RWPE2 (cell line): Measurements from ENCODE around the gene CLEC16A.

Source experiments
- ATAC-seq: fragments of 200-7000 bp; cut with Tn5 transposase; 3 replicates; pipeline ENCODE4 v1.9.1; 2021; ENCODE audit warnings: low read depth
- DNase-seq: peaks from one replicate; pipeline ENCODE4 v3.0.0-alpha.2; 2020; ENCODE audit warnings: low spot score
- H3K27ac ChIP-seq: fragments of 450-650 bp; 2 replicates; pipeline ENCODE4 v1.5.1; 2017; ENCODE audit warnings: mild to moderate bottlenecking; ENCODE audit not compliant: poor library complexity, severe bottlenecking
- H3K27me3 ChIP-seq: fragments of 250-450 bp; sonication (Bioruptor Pico); 2 replicates; pipeline ENCODE4 v1.5.1; 2021; ENCODE audit warnings: mild to moderate bottlenecking, moderate library complexity; ENCODE audit not compliant: insufficient read depth, poor library complexity, severe bottlenecking
- H3K36me3 ChIP-seq: fragments of 250-450 bp; sonication (Bioruptor Pico); 2 replicates; pipeline ENCODE4 v1.5.1; 2020; ENCODE audit warnings: low read depth, mild to moderate bottlenecking, moderate library complexity
- H3K4me1 ChIP-seq: fragments of 250-450 bp; sonication (Bioruptor Pico); 2 replicates; pipeline ENCODE4 v1.5.1; 2021; ENCODE audit warnings: mild to moderate bottlenecking, moderate library complexity; ENCODE audit not compliant: insufficient read depth, poor library complexity, severe bottlenecking
- H3K4me3 ChIP-seq: fragments of 250-450 bp; sonication (Bioruptor Pico); 2 replicates; pipeline ENCODE4 v1.5.1; 2021; ENCODE audit warnings: mild to moderate bottlenecking, moderate library complexity; ENCODE audit not compliant: severe bottlenecking
- H3K9me3 ChIP-seq: fragments of 250-450 bp; sonication (Bioruptor Pico); 2 replicates; pipeline ENCODE4 v1.5.1; 2021; ENCODE audit warnings: mild to moderate bottlenecking, moderate library complexity; ENCODE audit not compliant: severe bottlenecking
- TF ChIP-seq, protein P1 (sequence below): fragments of 450-650 bp; IDR thresholded peaks from one replicate; pipeline ENCODE4 v1.5.1; 2017; ENCODE audit warnings: mild to moderate bottlenecking, moderate library complexity; ENCODE audit not compliant: poor library complexity, severe bottlenecking

CLEC16A gene

DNA sequence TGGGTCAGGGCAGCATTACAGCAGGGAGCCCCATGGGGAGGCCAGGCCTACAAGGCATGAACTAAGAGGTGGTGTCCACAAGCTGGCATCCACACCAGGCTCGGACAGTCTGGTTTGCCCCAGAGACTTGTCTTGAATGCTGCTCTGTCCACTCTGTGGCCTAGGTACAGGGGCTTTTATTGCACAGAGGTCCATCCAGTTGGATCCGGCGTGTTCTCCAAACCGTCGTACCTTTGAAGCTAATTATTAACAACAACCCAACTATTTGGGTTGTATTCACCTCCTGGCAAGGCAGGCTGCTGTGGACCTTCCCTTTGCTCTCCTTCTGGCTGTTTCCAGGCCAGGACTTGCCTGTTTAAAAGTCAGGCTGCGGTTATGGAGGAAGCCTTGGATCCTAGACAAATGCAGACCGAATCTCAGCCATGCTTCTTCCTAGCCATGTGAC, 123.4 kb downstream of the CLEC16A start:
- no peak overlapping the region for H3K4me3 ChIP-seq
- ATAC-seq (no peak), DNase-seq (peak; percentile 19)
- H3K27me3 ChIP-seq = no peaks in the 10 kb centered on the region
- no peaks in the 10 kb centered on the region for H3K4me1 ChIP-seq
- H3K36me3 ChIP-seq = peaks cover 7% of the 10 kb centered on the region; the same call in 1 of the 2 replicates
- TF ChIP-seq, protein P1, sequence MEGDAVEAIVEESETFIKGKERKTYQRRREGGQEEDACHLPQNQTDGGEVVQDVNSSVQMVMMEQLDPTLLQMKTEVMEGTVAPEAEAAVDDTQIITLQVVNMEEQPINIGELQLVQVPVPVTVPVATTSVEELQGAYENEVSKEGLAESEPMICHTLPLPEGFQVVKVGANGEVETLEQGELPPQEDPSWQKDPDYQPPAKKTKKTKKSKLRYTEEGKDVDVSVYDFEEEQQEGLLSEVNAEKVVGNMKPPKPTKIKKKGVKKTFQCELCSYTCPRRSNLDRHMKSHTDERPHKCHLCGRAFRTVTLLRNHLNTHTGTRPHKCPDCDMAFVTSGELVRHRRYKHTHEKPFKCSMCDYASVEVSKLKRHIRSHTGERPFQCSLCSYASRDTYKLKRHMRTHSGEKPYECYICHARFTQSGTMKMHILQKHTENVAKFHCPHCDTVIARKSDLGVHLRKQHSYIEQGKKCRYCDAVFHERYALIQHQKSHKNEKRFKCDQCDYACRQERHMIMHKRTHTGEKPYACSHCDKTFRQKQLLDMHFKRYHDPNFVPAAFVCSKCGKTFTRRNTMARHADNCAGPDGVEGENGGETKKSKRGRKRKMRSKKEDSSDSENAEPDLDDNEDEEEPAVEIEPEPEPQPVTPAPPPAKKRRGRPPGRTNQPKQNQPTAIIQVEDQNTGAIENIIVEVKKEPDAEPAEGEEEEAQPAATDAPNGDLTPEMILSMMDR = no peak
- no peak overlapping the region for H3K27ac ChIP-seq
- H3K9me3 ChIP-seq = no peaks in the 10 kb centered on the region

DNA sequence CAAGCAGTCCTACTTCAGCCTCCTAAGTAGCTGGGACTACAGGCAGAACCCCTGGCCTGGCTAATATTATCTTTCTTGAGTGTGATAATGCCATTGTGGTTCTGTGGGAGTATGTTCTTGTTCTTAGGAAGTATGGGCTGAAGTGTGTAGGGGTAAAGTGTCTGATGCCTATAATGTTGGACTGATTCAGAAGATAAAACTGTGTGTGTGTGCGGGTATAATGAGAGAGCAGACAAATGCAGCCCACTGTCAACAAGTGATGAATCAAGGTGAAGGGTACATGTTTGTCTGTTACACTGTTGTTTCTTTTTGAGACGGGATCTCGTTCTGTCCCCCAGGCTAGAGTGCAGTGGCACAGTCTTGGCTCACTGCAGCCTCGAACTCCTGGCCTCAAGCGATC, 127.5 kb downstream of the CLEC16A start:
- Histone ChIP-seq H3K4me1 (no peaks in the 10 kb centered on the region), H3K4me3 (no peak overlapping the region), H3K36me3 (no peaks in the 10 kb centered on the region), H3K27me3 (no peaks in the 10 kb centered on the region), H3K9me3 (no peaks in the 10 kb centered on the region), H3K27ac (no peak overlapping the region)
- DNase-seq = no peak
- TF ChIP-seq, protein P1 = no peak
- ATAC-seq = no peak

DNA sequence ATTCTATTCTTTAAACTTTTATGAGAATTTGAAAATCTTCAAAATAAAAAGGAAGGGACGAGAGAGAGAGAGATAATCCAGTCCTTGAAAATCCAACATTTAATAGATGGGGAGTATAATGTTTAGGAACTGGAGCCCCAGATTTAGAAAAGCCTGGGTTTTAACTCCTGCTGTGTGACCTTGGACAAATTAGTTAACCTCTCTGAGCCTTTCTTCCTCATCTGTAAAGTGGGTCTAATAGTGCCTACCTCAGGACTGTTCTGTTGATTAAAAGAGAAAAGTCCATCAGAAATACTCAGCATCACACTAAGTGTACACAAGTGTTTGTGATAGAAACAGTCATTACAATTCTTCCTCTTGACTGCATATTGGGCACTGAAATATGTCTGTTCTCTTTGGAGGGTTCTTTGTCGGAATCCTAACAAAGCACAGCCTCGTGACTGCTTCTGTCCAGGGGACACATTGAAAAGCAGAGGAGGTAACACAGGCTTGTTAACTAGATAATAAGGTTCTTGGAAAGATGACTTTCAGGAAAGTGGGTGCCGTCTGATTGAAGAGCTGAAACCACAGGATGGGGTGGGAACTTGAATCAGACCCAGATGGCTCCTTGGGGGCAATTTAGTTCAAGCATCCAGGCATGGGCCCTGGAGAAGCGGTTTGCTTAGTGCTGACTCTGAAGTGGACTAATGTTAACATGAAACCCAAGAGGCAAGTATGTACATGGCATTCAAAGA, 128.2 kb downstream of the CLEC16A start:
- Histone ChIP-seq H3K4me1 (no peaks in the 10 kb centered on the region), H3K27ac (no peak overlapping the region), H3K9me3 (no peaks in the 10 kb centered on the region), H3K4me3 (no peak overlapping the region), H3K36me3 (no peaks in the 10 kb centered on the region), H3K27me3 (no peaks in the 10 kb centered on the region)
- no peak for DNase-seq
- TF ChIP-seq, protein P1 = no peak
- no peak for ATAC-seq

DNA sequence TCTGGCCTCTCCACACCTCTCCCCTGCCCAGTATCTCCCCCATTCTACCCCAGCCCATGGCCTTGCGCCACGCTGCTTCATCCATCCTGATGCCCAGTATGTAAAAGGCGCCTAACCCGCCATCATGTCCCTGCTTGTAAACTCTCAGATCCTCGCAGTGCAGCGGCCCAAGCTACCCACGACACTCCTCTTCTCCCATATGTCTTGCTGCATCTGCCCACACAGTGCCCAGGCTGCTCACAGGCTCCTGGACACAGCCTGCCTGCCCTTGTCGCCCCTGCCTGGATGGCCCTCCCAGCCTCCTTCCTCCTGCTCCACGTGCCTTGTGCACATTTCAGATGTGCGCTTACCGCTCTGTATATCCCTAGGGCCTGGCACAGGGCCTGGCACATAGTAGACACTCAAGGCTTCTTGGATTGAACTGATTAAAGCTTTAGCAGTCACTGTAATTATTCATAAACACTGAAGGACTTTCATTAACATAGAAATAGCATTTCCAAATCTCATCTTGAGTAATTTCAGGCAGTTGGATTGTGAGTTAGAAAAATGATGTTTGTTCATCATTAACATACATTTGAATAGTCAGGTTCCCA, 129.1 kb downstream of the CLEC16A start:
- TF ChIP-seq, protein P1 = no peak
- DNase-seq = no peak
- H3K4me1 ChIP-seq = peaks cover 5% of the 10 kb centered on the region

DNA sequence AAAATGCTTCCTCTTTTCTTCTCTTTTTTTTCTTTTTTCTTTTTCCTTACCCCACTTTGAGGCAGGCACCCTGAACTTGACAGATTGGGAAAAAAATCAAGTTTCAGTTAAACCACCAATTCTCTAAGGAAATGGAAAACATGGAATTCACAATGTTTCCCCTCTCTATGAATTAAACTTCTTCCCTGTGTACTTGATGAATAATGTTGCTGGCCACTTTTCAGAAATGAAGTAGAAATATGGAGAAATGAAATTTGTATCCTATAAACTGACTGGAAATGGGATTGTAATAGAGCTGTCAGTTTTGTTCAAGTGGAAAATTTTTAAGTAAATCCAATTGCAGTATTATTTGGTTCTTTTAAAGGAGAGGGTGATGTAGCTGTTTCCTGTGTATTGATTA, 129.8 kb downstream of the CLEC16A start:
- Histone ChIP-seq H3K27ac (no peak overlapping the region), H3K36me3 (no peaks in the 10 kb centered on the region), H3K9me3 (no peaks in the 10 kb centered on the region), H3K4me1 (peaks cover 5% of the 10 kb centered on the region), H3K27me3 (no peaks in the 10 kb centered on the region), H3K4me3 (no peak overlapping the region)
- DNase-seq (no peak), ATAC-seq (no peak)
- TF ChIP-seq, protein P1 = no peak

More for the DNA sequence above, 129.1 kb downstream of the CLEC16A start:
- H3K4me3 ChIP-seq = no peak overlapping the region
- no peak for ATAC-seq
- H3K9me3 ChIP-seq = no peaks in the 10 kb centered on the region
- no peak overlapping the region for H3K27ac ChIP-seq
- H3K36me3 ChIP-seq = no peaks in the 10 kb centered on the region
- H3K27me3 ChIP-seq = no peaks in the 10 kb centered on the region
